WTC11 (cell line): ENCODE measurements around the gene HAP1. TPM values are rescaled to one million over a fixed set of nuclear protein-coding genes. Genes with fewer than 3 reads are reported as not detected.

Source experiments
- CBFB ChIP-seq: sonication (generic); formaldehyde crosslinking; IDR thresholded peaks from 2 replicates; pipeline ENCODE4 v1.8.1; 2022; ENCODE audit warnings: mild to moderate bottlenecking, low read depth, missing genetic modification reagents
- CREM ChIP-seq: sonication (generic); formaldehyde crosslinking; IDR thresholded peaks from 2 replicates; pipeline ENCODE4 v1.8.1; 2022; ENCODE audit warnings: mild to moderate bottlenecking, missing genetic modification reagents, moderate library complexity
- ELF4 ChIP-seq: sonication (generic); formaldehyde crosslinking; IDR thresholded peaks from 2 replicates; pipeline ENCODE4 v1.8.1; 2022; ENCODE audit warnings: low read depth, mild to moderate bottlenecking, moderate library complexity, missing genetic modification reagents
- FOXJ3 ChIP-seq: sonication (generic); formaldehyde crosslinking; IDR thresholded peaks from 2 replicates; pipeline ENCODE4 v1.9.0; 2021; ENCODE audit warnings: missing genetic modification reagents, mild to moderate bottlenecking, borderline replicate concordance
- IRF2 ChIP-seq: sonication (generic); formaldehyde crosslinking; IDR thresholded peaks from 2 replicates; pipeline ENCODE4 v1.8.0; 2022; ENCODE audit warnings: low read depth, missing genetic modification reagents, borderline replicate concordance
- MYBL2 ChIP-seq: sonication (generic); formaldehyde crosslinking; IDR thresholded peaks from 2 replicates; pipeline ENCODE4 v1.8.1; 2023; ENCODE audit warnings: mild to moderate bottlenecking, moderate library complexity, missing genetic modification reagents
- NR1H2 ChIP-seq: sonication (generic); formaldehyde crosslinking; IDR thresholded peaks from 2 replicates; pipeline ENCODE4 v1.9.0; 2021; ENCODE audit warnings: mild to moderate bottlenecking, moderate library complexity, missing genetic modification reagents
- NR3C1 ChIP-seq: sonication (generic); formaldehyde crosslinking; conservative IDR thresholded peaks from 2 replicates; pipeline ENCODE4 v1.8.1; 2023; ENCODE audit warnings: low read depth, mild to moderate bottlenecking, missing genetic modification reagents
- SMAD3 ChIP-seq: sonication (generic); formaldehyde crosslinking; IDR thresholded peaks from 2 replicates; pipeline ENCODE4 v1.8.0; 2022; ENCODE audit warnings: missing genetic modification reagents, mild to moderate bottlenecking, borderline replicate concordance
- SP1 ChIP-seq: sonication (generic); formaldehyde crosslinking; conservative IDR thresholded peaks from 2 replicates; pipeline ENCODE4 v1.8.1; 2022; ENCODE audit warnings: missing genetic modification reagents
- TEAD1 ChIP-seq: sonication (generic); formaldehyde crosslinking; IDR thresholded peaks from 2 replicates; pipeline ENCODE4 v1.8.0; 2022; ENCODE audit warnings: mild to moderate bottlenecking, missing genetic modification reagents
- TP53 ChIP-seq: sonication (generic); formaldehyde crosslinking; IDR thresholded peaks from 2 replicates; pipeline ENCODE4 v1.8.1; 2023; ENCODE audit warnings: mild to moderate bottlenecking, missing genetic modification reagents
- ZNF121 ChIP-seq: sonication (generic); formaldehyde crosslinking; IDR thresholded peaks from 2 replicates; pipeline ENCODE4 v1.8.0; 2023; ENCODE audit warnings: missing genetic modification reagents
- ZNF219 ChIP-seq: sonication (generic); formaldehyde crosslinking; IDR thresholded peaks from 2 replicates; pipeline ENCODE4 v1.8.0; 2023; ENCODE audit warnings: missing genetic modification reagents, mild to moderate bottlenecking, borderline replicate concordance
- ZNF396 ChIP-seq: fragments of 250-450 bp; sonication (Bioruptor Pico); IDR thresholded peaks from 2 replicates; pipeline ENCODE4 v1.8.0; 2021; ENCODE audit warnings: mild to moderate bottlenecking, moderate library complexity, borderline replicate concordance
- ZNF416 ChIP-seq: fragments of 250-450 bp; sonication (Bioruptor Pico); IDR thresholded peaks from 2 replicates; pipeline ENCODE4 v1.9.0; 2021; ENCODE audit warnings: mild to moderate bottlenecking, inconsistent platforms
- ZNF423 ChIP-seq: fragments of 250-450 bp; sonication (Bioruptor Pico); IDR thresholded peaks from 2 replicates; pipeline ENCODE4 v2.1.2; 2022; ENCODE audit warnings: mild to moderate bottlenecking, moderate library complexity
- ZNF671 ChIP-seq: fragments of 250-450 bp; sonication (Bioruptor Pico); IDR thresholded peaks from 2 replicates; pipeline ENCODE4 v1.8.0; 2021; ENCODE audit warnings: mild to moderate bottlenecking
- total RNA-seq: library from RNA; stranded (reverse); gene quantifications from 3 replicates; pipeline ENCODE4 v1.2.3, GENCODE V29; 2021
- TF ChIP-seq, protein P1 (sequence below): fragments of 250-450 bp; sonication (Bioruptor Pico); IDR thresholded peaks from 2 replicates; pipeline ENCODE4 v1.9.0; 2021; ENCODE audit warnings: moderate library complexity, mild to moderate bottlenecking, inconsistent platforms, borderline replicate concordance
- TF ChIP-seq, protein P2 (sequence below): sonication (generic); formaldehyde crosslinking; IDR thresholded peaks from 2 replicates; pipeline ENCODE4 v1.8.1; 2023; ENCODE audit warnings: mild to moderate bottlenecking, moderate library complexity, missing genetic modification reagents
- TF ChIP-seq, protein P3 (sequence below): sonication (generic); formaldehyde crosslinking; IDR thresholded peaks from 2 replicates; pipeline ENCODE4 v1.8.1; 2022; ENCODE audit warnings: missing genetic modification reagents, borderline replicate concordance
- TF ChIP-seq, protein P4 (sequence below): sonication (generic); formaldehyde crosslinking; IDR thresholded peaks from 2 replicates; pipeline ENCODE4 v1.8.1; 2023; ENCODE audit warnings: mild to moderate bottlenecking, missing genetic modification reagents
- TF ChIP-seq, protein P5 (sequence below): sonication (generic); formaldehyde crosslinking; IDR thresholded peaks from 2 replicates; pipeline ENCODE4 v1.8.0; 2023; ENCODE audit warnings: missing genetic modification reagents
- TF ChIP-seq, protein P6 (sequence below): fragments of 250-450 bp; sonication (Bioruptor Pico); IDR thresholded peaks from 2 replicates; pipeline ENCODE4 v2.1.2; 2022; ENCODE audit warnings: mild to moderate bottlenecking, moderate library complexity
- TF ChIP-seq, protein P7 (sequence below): sonication (generic); formaldehyde crosslinking; IDR thresholded peaks from 2 replicates; pipeline ENCODE4 v1.8.0; 2022; ENCODE audit warnings: mild to moderate bottlenecking, missing genetic modification reagents
- TF ChIP-seq, protein P8 (sequence below): sonication (generic); formaldehyde crosslinking; IDR thresholded peaks from 2 replicates; pipeline ENCODE4 v1.8.1; 2022; ENCODE audit warnings: low read depth, missing genetic modification reagents, borderline replicate concordance
- TF ChIP-seq, protein P9 (sequence below): fragments of 250-450 bp; sonication (Bioruptor Pico); IDR thresholded peaks from 2 replicates; pipeline ENCODE4 v1.8.0; 2021; ENCODE audit warnings: mild to moderate bottlenecking

HAP1 gene
- total RNA-seq, 1 experiment from 2014 or later = 4.4 TPM

DNA sequence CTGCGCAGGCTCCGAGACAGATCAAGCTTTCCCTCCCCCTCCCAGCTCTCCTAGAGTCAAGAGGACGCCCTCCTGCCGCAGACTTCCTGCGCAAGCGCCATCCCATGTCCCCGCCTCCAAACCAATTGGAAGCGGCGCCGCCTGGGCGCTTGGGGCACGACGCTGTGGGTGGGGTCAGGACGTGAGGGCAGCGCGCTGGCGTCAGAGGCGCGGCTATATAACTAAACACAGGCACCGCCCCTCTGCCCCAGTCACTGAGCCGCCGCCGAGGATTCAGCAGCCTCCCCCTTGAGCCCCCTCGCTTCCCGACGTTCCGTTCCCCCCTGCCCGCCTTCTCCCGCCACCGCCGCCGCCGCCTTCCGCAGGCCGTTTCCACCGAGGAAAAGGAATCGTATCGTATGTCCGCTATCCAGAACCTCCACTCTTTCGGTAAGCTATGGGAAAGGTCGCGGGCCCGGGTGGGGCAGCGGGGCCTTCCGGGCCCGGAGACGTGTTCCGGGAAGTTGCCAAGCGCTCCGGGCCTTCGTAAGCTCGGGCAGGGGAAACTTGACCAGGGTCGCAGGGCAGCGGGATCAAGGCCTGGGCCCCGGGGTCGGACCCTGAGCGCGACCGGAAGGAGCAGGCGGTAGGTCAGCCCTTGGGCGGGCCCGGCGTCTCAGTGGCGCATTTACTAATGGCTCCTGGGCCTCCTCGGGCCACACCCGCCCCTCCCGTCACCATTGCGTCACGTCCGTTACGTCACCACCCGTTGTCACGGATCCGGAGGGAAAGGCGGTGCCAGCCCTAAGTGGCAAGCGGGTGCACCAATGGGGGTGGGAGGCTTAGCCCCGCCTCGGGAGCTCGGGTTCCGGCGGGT lies 45.6 kb downstream of the HAP1 start, which contains the start of gene EIF1 (continued):
- TF ChIP-seq, protein P1, sequence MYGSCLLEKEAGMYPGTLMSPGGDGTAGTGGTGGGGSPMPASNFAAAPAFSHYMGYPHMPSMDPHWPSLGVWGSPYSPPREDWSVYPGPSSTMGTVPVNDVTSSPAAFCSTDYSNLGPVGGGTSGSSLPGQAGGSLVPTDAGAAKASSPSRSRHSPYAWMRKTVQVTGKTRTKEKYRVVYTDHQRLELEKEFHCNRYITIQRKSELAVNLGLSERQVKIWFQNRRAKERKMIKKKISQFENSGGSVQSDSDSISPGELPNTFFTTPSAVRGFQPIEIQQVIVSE (CRISPR knock-in tag) = no peak
- TF ChIP-seq, protein P2, sequence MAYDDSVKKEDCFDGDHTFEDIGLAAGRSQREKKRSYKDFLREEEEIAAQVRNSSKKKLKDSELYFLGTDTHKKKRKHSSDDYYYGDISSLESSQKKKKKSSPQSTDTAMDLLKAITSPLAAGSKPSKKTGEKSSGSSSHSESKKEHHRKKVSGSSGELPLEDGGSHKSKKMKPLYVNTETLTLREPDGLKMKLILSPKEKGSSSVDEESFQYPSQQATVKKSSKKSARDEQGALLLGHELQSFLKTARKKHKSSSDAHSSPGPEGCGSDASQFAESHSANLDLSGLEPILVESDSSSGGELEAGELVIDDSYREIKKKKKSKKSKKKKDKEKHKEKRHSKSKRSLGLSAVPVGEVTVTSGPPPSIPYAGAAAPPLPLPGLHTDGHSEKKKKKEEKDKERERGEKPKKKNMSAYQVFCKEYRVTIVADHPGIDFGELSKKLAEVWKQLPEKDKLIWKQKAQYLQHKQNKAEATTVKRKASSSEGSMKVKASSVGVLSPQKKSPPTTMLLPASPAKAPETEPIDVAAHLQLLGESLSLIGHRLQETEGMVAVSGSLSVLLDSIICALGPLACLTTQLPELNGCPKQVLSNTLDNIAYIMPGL = peak; percentile 93; the same call in 1 of the 2 replicates
- TF ChIP-seq, protein P3, sequence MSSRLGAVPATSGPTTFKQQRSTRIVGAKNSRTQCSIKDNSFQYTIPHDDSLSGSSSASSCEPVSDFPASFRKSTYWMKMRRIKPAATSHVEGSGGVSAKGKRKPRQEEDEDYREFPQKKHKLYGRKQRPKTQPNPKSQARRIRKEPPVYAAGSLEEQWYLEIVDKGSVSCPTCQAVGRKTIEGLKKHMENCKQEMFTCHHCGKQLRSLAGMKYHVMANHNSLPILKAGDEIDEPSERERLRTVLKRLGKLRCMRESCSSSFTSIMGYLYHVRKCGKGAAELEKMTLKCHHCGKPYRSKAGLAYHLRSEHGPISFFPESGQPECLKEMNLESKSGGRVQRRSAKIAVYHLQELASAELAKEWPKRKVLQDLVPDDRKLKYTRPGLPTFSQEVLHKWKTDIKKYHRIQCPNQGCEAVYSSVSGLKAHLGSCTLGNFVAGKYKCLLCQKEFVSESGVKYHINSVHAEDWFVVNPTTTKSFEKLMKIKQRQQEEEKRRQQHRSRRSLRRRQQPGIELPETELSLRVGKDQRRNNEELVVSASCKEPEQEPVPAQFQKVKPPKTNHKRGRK (CRISPR knock-in tag) = no peak
- TF ChIP-seq SMAD3 = no peak
- TF ChIP-seq ZNF219 (CRISPR knock-in tag) = no peak; the same call in 1 of the 2 replicates
- no peak for TF ChIP-seq MYBL2
- no peak for TF ChIP-seq NR1H2 (CRISPR knock-in tag)
- 0 out of 2 replicates have a peak, but pooled peaks have one; percentile 61 for TF ChIP-seq TP53
- TF ChIP-seq, protein P4, sequence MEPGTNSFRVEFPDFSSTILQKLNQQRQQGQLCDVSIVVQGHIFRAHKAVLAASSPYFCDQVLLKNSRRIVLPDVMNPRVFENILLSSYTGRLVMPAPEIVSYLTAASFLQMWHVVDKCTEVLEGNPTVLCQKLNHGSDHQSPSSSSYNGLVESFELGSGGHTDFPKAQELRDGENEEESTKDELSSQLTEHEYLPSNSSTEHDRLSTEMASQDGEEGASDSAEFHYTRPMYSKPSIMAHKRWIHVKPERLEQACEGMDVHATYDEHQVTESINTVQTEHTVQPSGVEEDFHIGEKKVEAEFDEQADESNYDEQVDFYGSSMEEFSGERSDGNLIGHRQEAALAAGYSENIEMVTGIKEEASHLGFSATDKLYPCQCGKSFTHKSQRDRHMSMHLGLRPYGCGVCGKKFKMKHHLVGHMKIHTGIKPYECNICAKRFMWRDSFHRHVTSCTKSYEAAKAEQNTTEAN (CRISPR knock-in tag) = peak; percentile 4; the same call in 1 of the 2 replicates
- TF ChIP-seq, protein P5, sequence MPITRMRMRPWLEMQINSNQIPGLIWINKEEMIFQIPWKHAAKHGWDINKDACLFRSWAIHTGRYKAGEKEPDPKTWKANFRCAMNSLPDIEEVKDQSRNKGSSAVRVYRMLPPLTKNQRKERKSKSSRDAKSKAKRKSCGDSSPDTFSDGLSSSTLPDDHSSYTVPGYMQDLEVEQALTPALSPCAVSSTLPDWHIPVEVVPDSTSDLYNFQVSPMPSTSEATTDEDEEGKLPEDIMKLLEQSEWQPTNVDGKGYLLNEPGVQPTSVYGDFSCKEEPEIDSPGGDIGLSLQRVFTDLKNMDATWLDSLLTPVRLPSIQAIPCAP (CRISPR knock-in tag) = peak; percentile 86; the same call in 1 of the 2 replicates
- TF ChIP-seq, protein P6, sequence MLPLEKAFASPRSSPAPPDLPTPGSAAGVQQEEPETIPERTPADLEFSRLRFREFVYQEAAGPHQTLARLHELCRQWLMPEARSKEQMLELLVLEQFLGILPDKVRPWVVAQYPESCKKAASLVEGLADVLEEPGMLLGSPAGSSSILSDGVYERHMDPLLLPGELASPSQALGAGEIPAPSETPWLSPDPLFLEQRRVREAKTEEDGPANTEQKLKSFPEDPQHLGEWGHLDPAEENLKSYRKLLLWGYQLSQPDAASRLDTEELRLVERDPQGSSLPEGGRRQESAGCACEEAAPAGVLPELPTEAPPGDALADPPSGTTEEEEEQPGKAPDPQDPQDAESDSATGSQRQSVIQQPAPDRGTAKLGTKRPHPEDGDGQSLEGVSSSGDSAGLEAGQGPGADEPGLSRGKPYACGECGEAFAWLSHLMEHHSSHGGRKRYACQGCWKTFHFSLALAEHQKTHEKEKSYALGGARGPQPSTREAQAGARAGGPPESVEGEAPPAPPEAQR (CRISPR knock-in tag) = no peak
- peak; percentile 72 for TF ChIP-seq ZNF671 (CRISPR knock-in tag)
- TF ChIP-seq NR3C1 = no peak
- TF ChIP-seq ZNF416 (CRISPR knock-in tag) = peak; percentile 64; the same call in 1 of the 2 replicates
- TF ChIP-seq CREM (CRISPR knock-in tag) = peak; percentile 96
- TF ChIP-seq SP1 (CRISPR knock-in tag) = peak; percentile 97
- peak; percentile 72 for TF ChIP-seq TEAD1 (CRISPR knock-in tag)
- TF ChIP-seq IRF2 (CRISPR knock-in tag) = no peak
- TF ChIP-seq CBFB (CRISPR knock-in tag) = peak; percentile 46; the same call in 1 of the 2 replicates
- TF ChIP-seq ZNF423 = no peak
- TF ChIP-seq ELF4 (CRISPR knock-in tag) = no peak
- TF ChIP-seq, protein P7, sequence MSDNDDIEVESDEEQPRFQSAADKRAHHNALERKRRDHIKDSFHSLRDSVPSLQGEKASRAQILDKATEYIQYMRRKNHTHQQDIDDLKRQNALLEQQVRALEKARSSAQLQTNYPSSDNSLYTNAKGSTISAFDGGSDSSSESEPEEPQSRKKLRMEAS (CRISPR knock-in tag) = no peak
- TF ChIP-seq FOXJ3 (CRISPR knock-in tag) = no peak
- TF ChIP-seq ZNF121 = peak; percentile 14; the same call in 1 of the 2 replicates
- TF ChIP-seq, protein P8, sequence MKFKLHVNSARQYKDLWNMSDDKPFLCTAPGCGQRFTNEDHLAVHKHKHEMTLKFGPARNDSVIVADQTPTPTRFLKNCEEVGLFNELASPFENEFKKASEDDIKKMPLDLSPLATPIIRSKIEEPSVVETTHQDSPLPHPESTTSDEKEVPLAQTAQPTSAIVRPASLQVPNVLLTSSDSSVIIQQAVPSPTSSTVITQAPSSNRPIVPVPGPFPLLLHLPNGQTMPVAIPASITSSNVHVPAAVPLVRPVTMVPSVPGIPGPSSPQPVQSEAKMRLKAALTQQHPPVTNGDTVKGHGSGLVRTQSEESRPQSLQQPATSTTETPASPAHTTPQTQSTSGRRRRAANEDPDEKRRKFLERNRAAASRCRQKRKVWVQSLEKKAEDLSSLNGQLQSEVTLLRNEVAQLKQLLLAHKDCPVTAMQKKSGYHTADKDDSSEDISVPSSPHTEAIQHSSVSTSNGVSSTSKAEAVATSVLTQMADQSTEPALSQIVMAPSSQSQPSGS (CRISPR knock-in tag) = no peak
- TF ChIP-seq, protein P9, sequence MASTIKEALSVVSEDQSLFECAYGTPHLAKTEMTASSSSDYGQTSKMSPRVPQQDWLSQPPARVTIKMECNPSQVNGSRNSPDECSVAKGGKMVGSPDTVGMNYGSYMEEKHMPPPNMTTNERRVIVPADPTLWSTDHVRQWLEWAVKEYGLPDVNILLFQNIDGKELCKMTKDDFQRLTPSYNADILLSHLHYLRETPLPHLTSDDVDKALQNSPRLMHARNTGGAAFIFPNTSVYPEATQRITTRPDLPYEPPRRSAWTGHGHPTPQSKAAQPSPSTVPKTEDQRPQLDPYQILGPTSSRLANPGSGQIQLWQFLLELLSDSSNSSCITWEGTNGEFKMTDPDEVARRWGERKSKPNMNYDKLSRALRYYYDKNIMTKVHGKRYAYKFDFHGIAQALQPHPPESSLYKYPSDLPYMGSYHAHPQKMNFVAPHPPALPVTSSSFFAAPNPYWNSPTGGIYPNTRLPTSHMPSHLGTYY (CRISPR knock-in tag) = peak; percentile 49; the same call in 1 of the 2 replicates
- no peak for TF ChIP-seq ZNF396 (CRISPR knock-in tag)
